Chondrocyte (in vitro differentiated cells): ENCODE measurements around the gene DOK4. TPM values are rescaled to one million over a fixed set of nuclear protein-coding genes. Genes with fewer than 3 reads are reported as not detected.

Experiments used
- DNase-seq: peaks from one replicate; pipeline ENCODE4 v3.0.0; 2021; ENCODE audit warnings: mixed read lengths, low spot score
- H3K27ac Mint-ChIP-seq: one replicate; pipeline ENCODE4 v1.8.0; 2021; ENCODE audit warnings: mild to moderate bottlenecking, moderate library complexity, mixed read lengths; ENCODE audit not compliant: unreplicated experiment
- H3K27me3 Mint-ChIP-seq: 2 replicates; pipeline ENCODE4 v1.8.0; 2021; ENCODE audit warnings: low read depth, mixed read lengths
- H3K36me3 Mint-ChIP-seq: 2 replicates; pipeline ENCODE4 v1.8.0; 2021; ENCODE audit warnings: low read depth, mixed read lengths
- H3K4me1 Mint-ChIP-seq: 2 replicates; pipeline ENCODE4 v1.8.0; 2021; ENCODE audit warnings: low read depth, mild to moderate bottlenecking, mixed read lengths
- H3K4me3 Mint-ChIP-seq: one replicate; pipeline ENCODE4 v1.8.0; 2021; ENCODE audit warnings: mild to moderate bottlenecking, moderate library complexity, mixed read lengths; ENCODE audit not compliant: unreplicated experiment
- H3K9me3 Mint-ChIP-seq: 2 replicates; pipeline ENCODE4 v1.8.0; 2021; ENCODE audit warnings: low read depth, mixed read lengths
- total RNA-seq: library from RNA; stranded (reverse); gene quantifications from 3 replicates; pipeline ENCODE4 v1.2.1, GENCODE V29; 2021
- TF ChIP-seq, protein P1 (sequence below): fragments of 200-600 bp; sonication (generic); IDR thresholded peaks from 2 replicates; pipeline ENCODE4 v1.5.0; 2021; ENCODE audit warnings: antibody characterized with exemption, mild to moderate bottlenecking, moderate library complexity

DOK4 gene
- total RNA-seq, 1 donor from 2014 or later = 26.4 TPM

DNA sequence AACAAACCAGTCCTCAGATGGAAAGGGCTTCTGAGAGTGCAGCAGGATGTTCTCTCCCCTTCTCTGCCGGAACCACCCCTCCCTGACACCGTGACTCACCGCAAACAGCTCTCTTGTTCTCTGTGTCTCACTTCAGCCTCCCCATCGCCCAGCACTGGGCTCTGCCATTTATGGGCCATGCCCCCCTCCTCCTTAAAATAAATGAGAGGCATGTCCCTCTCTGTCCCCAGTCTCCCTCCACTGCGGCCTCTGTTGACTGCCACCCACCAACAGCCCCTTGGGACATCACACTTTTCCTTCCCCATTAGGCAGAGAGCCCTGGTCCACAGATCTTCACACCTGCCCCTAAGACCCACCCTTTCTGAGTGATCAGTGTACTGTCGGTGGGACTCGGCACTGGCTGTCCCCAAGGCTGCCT is 43.8 kb upstream of the DOK4 start:
- no peaks in the 10 kb centered on the region for H3K27me3 Mint-ChIP-seq
- H3K9me3 Mint-ChIP-seq = no peaks in the 10 kb centered on the region
- peak; percentile 56 for DNase-seq
- peaks cover 5% of the 10 kb centered on the region for H3K36me3 Mint-ChIP-seq
- TF ChIP-seq, protein P1, sequence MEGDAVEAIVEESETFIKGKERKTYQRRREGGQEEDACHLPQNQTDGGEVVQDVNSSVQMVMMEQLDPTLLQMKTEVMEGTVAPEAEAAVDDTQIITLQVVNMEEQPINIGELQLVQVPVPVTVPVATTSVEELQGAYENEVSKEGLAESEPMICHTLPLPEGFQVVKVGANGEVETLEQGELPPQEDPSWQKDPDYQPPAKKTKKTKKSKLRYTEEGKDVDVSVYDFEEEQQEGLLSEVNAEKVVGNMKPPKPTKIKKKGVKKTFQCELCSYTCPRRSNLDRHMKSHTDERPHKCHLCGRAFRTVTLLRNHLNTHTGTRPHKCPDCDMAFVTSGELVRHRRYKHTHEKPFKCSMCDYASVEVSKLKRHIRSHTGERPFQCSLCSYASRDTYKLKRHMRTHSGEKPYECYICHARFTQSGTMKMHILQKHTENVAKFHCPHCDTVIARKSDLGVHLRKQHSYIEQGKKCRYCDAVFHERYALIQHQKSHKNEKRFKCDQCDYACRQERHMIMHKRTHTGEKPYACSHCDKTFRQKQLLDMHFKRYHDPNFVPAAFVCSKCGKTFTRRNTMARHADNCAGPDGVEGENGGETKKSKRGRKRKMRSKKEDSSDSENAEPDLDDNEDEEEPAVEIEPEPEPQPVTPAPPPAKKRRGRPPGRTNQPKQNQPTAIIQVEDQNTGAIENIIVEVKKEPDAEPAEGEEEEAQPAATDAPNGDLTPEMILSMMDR = no peak
- peaks cover 57% of the 10 kb centered on the region for H3K4me1 Mint-ChIP-seq
- peak overlapping the region; percentile 80 for H3K27ac Mint-ChIP-seq
- no peak overlapping the region for H3K4me3 Mint-ChIP-seq

DNA sequence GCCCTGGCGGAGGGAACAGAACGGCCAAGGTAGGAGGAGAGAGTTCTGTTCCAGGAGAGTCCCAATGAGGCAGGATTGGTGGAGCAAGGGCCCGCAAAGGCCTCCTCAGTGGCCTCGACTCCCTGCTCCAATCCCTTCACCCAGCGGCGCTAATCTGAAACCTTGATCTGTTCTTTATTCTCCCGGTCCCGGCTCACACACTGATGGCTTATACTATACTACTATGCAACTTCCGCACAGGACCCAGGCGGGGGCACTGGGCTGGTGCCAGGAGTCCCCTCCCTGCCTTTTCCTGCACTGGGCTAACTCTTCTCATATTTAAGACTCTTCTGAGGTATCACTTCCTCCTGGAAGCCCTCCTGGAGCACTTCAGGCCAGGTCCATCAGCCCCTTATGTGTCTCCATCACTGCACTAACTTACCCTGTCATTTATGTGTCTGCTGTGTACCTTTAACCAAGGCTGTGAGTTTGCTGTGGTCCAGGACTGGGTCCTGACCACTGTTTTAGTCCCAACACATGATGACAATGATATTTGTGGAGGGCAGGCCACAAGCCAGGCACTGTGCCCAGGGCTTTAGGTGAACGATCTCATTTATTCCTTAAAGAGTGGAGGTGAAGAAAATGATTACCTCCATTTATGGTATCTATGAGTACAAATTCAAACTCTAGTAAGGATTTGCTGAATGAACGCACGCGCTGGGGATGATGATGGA is 43.3 kb upstream of the DOK4 start:
- no peak for DNase-seq
- Mint-ChIP-seq H3K4me3 (no peak overlapping the region), H3K27ac (peak overlapping the region; percentile 80), H3K27me3 (no peaks in the 10 kb centered on the region), H3K9me3 (no peaks in the 10 kb centered on the region), H3K36me3 (peaks cover 5% of the 10 kb centered on the region), H3K4me1 (peaks cover 52% of the 10 kb centered on the region)
- TF ChIP-seq, protein P1 = no peak

DNA sequence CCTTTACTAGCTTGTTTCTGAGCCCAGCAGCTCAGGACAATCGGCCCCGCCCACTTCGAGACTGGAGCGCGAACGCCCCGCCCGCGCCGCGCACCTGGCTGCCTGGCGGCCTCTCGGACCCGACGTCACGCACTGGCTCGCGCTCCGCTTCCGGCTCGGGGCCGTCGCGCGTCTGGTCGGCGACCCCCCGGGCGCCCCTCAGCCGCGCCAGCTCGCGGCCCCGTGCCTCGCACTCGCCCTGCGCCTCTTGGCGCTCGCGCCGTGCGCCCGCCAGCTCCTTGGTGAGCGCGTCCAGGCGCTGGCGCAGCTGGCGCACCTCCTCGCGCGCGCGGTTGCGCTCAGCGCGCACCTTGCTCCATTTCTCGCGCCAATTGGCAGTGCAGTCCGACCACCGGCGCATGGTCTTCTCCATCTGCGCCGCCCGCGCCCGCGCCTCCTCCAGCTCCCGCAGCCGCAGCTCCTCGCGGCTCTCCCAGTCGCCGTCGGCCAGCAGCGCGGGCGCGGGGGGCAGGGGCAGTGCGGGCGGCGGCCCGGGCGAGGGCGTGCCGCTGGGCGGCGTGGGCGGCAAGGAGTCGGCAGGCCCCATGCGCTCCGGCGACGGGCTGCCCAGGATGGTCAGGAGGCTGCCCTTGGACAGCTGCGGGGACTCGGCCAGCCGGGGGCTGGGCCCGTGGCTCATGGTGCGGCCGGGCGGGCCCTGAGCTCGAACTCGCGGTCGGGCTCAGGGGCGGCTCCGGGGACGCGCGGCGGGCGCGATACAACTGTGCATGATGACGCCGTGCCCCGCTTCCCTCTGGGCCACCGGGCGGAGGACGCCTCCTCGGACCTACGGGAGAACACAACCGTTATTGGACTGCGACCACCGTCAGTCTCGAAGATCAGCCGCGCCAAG is 42.5 kb upstream of the DOK4 start:
- Mint-ChIP-seq H3K4me3 (no peak overlapping the region), H3K27me3 (no peaks in the 10 kb centered on the region), H3K36me3 (peaks cover 5% of the 10 kb centered on the region), H3K27ac (no peak overlapping the region), H3K4me1 (peaks cover 44% of the 10 kb centered on the region), H3K9me3 (no peaks in the 10 kb centered on the region)
- peak; percentile 88 for DNase-seq
- TF ChIP-seq, protein P1 = no peak

DNA sequence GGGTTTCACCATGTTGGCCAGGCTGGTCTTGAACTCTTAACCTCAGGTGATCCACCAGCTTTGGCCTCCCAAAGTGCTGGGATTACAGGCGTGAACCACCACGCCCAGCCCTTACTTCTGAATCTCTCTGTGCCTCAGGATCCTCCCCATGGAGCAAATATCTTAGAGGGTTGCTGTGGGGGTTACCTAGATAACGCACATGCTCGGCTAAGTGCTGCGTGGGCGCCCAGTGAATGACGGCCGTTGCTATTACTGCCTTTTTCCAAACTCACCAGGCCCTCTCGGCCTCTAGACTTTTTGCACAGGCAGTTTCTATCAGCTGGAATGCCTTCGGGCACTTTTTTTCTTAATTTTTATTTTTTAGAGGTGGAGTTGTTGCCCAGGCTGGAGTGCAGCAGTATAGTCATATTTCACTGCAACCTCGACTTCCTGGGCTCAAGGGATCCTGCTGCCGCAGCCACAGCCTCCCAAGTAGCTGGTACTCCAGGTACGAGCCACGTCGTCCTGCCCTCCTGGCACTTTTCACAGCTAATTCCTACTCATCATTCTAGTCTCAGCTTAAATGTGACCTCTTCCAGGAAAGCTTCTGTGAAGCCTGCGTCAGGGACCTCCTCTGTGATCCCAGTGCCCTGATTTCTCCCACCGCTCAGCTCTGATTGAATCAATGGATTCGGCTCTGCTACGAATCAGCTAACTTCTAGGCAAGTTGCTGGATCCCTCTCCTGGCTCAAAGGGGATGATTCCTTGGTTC is 41.5 kb upstream of the DOK4 start:
- H3K36me3 Mint-ChIP-seq = peaks cover 5% of the 10 kb centered on the region
- no peaks in the 10 kb centered on the region for H3K27me3 Mint-ChIP-seq

More for the DNA sequence above, 41.5 kb upstream of the DOK4 start:
- Mint-ChIP-seq H3K4me1 (peaks cover 34% of the 10 kb centered on the region), H3K9me3 (no peaks in the 10 kb centered on the region), H3K4me3 (no peak overlapping the region), H3K27ac (no peak overlapping the region)
- TF ChIP-seq, protein P1 = no peak
- peak; percentile 35 for DNase-seq
